CMK (cell line): Measurements from ENCODE around the gene MINPP1.
A peak's percentile ranks its signal among the peaks of the same experiment; 100 is the strongest.
"Not testable (repeated sequence)": the region's sequence is repeated elsewhere in the genome, so short reads cannot be mapped to it uniquely, and the experiment has no call there.

Source experiments
- DNase-seq: peaks from one replicate; pipeline ENCODE4 v3.0.0-alpha.2; 2010; ENCODE audit warnings: low read depth

MINPP1 gene

GRCh38 chr10:87504640-87505365 is at the start of gene MINPP1:
TSS of gene MINPP1 (plus strand) at chr10:87504893. CDS start at chr10:87504916, 23 bp downstream.
- peak; percentile 83 for DNase-seq

- DNase-seq = not testable (repeated sequence)
Measured at GRCh38 chr10:87456586-87457220, 48.0 kb upstream of the MINPP1 start.

DNA sequence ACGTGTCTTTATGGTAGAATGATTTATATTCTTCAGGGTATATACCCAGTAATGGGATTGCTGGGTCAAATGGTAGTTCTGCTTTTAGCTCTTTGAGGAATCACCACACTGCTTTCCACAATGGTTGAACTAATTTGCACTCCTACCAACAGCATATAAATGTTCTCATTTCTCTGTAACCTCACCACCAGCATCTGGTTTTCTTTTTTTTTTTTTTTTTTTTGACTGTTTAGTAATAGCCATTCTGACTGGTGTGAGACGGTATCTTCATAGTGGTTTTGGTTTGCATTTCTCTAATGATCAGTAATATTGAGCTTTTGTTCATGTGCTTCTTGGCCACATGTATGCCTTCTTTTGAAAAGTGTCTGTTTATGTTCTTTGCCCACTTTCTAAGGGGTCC is 42.9 kb upstream of the MINPP1 start:
- DNase-seq = not testable (repeated sequence)

- not testable (repeated sequence) for DNase-seq
Measured at GRCh38 chr10:87466849-87467248, 37.8 kb upstream of the MINPP1 start.

- not testable (repeated sequence) for DNase-seq
Measured at GRCh38 chr10:87488733-87489132, 16.0 kb upstream of the MINPP1 start.

- DNase-seq = not testable (repeated sequence)
Measured at GRCh38 chr10:87490285-87490684, 14.4 kb upstream of the MINPP1 start.

DNA sequence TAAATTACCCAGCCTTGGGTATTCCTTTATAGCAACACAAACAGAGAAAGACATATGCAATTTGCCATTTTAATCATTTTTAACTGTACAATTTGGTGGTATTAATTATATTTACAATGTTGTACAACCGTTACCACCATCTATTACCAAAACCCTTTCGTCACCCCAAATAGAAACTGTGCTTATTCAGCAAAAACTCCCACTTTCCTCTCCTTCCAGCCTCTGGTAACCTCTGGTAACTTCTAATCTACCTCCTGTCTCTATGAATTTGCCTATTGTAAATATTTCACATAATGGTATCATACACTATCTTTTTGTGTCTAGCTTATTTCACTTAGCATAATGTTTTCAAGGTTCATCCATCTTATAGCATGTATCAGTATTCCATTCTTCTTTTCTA is 12.2 kb upstream of the MINPP1 start:
- DNase-seq = not testable (repeated sequence)

- not testable (repeated sequence) for DNase-seq
Measured at GRCh38 chr10:87495446-87495845, 9.2 kb upstream of the MINPP1 start.

DNA sequence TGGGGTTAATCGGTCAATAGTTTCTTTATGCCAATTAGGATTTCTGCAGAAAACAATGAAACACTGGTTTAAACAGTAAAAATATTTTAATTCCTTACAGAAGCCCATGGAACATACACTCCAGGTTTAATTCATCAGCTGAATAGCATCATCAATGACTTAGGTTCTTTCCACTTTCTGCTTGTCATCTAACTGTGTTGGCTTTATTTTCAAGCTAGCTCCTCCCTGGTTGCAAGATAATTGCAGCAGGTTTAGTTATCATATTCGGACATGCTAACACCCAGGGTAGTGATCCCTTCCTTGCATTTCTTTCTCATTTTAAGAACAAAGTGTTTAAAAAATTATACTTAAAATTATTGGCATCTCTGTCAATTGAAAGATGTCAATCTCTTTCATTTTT is 7.3 kb upstream of the MINPP1 start:
- DNase-seq = not testable (repeated sequence)

DNA sequence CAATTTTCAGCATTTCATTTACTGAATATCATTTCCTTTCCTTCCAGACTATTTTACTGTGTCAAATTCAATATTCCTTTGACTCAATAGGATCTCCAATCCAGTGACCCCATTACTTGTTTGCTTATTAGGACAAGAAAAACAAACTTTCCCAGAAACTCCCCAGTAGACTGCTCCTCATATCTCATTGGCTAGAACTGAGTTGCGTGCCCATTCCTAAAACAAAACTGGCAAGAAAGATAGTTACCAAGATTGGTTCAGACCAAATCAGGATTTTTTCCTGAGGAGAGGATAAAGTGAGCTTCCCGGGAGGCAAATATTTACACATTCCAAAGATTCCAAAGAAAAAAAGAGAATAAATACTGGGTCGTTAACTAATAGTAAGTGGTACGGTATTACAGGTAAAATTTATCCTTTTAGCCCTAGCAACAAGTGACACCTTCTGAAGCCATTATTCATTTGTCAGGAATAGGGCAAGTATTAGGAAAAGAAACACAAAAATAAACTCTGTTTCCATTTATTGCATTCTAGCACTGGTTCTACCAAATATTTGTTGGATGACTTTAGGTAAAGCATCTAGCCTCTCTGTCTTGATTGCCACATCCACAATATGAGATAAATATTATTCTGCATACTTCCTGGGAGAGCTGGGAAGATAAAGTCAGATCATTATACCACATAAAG is 6.4 kb upstream of the MINPP1 start:
- not testable (repeated sequence) for DNase-seq

- DNase-seq = peak; percentile 90
Measured at GRCh38 chr10:87500646-87501048, 4.0 kb upstream of the MINPP1 start.

GRCh38 chr10:87503401-87503800 is 1.3 kb upstream of the MINPP1 start:
- no peak for DNase-seq

DNA sequence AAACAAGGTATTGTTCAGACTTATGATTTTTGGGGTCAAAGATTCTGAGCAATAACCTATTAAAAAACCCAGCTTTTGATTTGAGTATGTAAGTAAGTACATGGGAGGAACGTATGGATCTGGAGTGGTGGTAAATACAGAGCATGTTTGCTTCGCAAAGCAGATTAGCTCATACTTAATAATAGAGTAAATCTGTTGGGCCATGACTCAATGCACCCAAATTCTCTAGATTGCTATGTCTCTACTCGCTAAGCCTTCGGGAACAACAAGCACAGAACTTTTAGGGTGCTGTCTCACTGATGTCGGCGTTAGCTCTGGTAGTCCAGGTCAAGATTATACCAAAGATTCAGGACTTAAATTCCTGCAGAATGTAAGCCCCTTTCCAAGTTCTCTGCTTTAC is 807 bp upstream of the MINPP1 start:
- DNase-seq = no peak

DNA sequence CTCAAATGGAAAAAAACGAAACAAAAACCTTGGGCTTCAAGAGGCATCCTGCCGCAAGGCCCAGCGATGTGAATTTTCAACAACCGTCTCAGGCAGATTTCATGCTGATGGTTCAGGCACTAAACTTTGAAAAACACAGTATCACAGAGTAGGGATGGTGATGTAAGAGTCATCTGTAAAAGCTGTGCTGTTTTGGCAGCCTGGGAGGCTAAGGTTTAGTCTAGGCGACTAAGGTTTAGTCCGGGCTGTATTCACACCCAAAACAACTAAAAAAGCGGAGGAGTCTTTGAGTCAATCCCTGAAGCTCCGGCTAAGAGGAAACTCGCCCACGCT is 420 bp upstream of the MINPP1 start:
- no peak for DNase-seq

GRCh38 chr10:87505366-87506111 is 846 bp downstream of the MINPP1 start:
- DNase-seq = no peak

DNA sequence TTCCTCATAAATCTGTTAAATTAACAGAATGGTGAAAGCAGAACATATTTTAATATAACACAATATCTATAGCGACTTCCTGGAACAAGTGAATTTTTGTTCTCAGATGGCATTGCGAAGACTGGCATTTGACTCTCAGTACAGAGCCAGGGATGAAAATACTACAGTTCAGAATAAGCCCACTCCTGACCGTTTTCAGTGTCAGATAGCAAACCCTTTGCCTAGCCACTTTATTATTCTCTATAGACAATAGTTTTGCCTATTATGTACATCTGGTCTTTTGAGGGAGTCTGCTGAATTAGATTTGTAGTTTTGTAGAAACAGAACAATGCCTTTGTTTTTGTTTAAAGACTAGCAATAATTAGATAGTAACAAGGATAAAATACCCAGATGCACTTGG is 2.3 kb downstream of the MINPP1 start:
- DNase-seq = no peak

GRCh38 chr10:87507879-87508483 is 3.3 kb downstream of the MINPP1 start:
- DNase-seq = no peak

DNA sequence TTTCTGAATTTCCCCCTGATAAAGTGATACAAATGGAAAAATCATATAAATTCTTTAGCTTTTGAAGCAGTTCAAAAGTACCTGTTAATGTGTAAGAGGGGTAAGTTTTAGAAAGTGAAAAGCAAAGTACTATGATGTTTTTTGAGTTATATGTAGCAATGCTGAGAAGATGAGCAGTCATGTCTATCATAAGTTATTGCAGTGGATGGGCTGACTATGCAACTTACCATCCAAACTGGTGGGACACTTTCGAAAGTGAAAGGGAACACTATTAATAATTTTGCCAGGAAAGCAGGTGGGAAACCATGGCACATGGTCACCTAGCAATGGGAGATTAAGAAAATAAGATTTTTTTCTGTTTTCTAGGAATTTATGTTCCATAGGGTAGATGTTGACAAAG is 4.1 kb downstream of the MINPP1 start:
- DNase-seq = no peak

- no peak for DNase-seq
Measured at GRCh38 chr10:87510025-87510424, 5.3 kb downstream of the MINPP1 start.

DNA sequence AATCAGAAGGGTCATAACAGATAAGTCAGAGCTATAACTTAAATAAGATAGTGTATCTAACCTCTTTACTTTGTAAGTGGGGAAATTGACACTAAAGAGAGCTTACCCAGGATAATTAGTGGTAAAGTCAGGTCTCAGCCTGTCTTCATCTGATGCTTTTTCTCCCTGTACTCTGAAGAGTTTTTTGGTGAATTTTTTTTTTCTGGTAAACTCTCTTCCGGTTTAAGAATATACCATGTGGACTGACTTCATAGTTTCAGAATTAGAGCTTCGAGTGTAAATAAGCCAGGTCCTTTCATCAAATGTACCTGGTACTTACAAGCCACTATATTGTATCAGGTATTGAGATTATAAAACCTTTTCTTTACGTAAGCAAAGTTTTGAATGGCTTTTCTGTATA is 6.8 kb downstream of the MINPP1 start:
- no peak for DNase-seq

- DNase-seq = no peak
Measured at GRCh38 chr10:87518937-87519336, 14.2 kb downstream of the MINPP1 start.

DNA sequence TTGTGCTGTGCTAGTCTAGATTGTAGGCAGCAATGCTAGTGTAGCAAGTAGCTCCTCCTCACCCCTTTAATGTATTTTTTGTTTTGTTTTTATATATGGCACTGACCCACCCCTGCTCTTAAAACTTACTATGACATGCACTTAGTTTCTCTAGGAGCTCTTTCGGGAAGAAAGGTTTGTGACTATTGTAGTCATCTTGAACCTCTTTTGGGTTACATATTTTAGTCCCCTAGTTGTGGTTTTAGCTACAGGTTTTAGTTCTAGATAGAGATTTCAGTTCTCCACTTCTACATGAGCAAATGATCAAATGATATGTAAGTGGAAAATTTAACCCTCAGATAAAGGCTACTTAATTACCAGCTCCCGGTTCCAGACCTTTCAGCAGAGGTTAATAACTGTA is 14.9 kb downstream of the MINPP1 start:
- no peak for DNase-seq
